ENCODE data around the gene KIF5C. TPM values are rescaled to one million over a fixed set of nuclear protein-coding genes. Genes with fewer than 3 reads are reported as not detected.
A peak's percentile ranks its signal among the peaks of the same experiment; 100 is the strongest.

Gene KIF5C
- total RNA-seq, 1 donor from 2014 or later = 38.9 TPM

GRCh38 chr2:149002891-149003740, 128.1 kb downstream of the KIF5C start:
- TF ChIP-seq CTCF (conservative IDR thresholded peaks at IDR 0.05) = no peak
- no peaks in the 10 kb centered on the region for H3K27me3 Mint-ChIP-seq
- DNase-seq (ENCODE audit: extremely low spot score, unreplicated experiment) = no peak
- H3K27ac Mint-ChIP-seq = peak overlapping the region; percentile 3
- peaks cover 39% of the 10 kb centered on the region for H3K4me1 Mint-ChIP-seq (ENCODE audit: unreplicated experiment)
- H3K9me3 Mint-ChIP-seq = no peaks in the 10 kb centered on the region
- peaks cover 34% of the 10 kb centered on the region for H3K36me3 Mint-ChIP-seq
- H3K4me3 Mint-ChIP-seq = no peak overlapping the region

- DNase-seq (ENCODE audit: extremely low spot score, unreplicated experiment) = no peak
- Mint-ChIP-seq H3K4me1 (ENCODE audit: unreplicated experiment) (peaks cover 29% of the 10 kb centered on the region), H3K27me3 (no peaks in the 10 kb centered on the region), H3K4me3 (no peak overlapping the region), H3K36me3 (peaks cover 39% of the 10 kb centered on the region), H3K9me3 (no peaks in the 10 kb centered on the region), H3K27ac (peak overlapping the region; percentile 51)
- TF ChIP-seq CTCF (conservative IDR thresholded peaks at IDR 0.05) = no peak
These were observed 129.8 kb downstream of the KIF5C start for GRCh38 chr2:149004836-149005235.

GRCh38 chr2:149005471-149006077, 130.5 kb downstream of the KIF5C start:
- Mint-ChIP-seq H3K27ac (peak overlapping the region; percentile 55), H3K4me3 (peak overlapping the region; percentile 12), H3K9me3 (no peaks in the 10 kb centered on the region), H3K36me3 (peaks cover 39% of the 10 kb centered on the region), H3K27me3 (no peaks in the 10 kb centered on the region), H3K4me1 (ENCODE audit: unreplicated experiment) (peaks cover 29% of the 10 kb centered on the region)
- DNase-seq (ENCODE audit: extremely low spot score, unreplicated experiment) = no peak
- TF ChIP-seq CTCF (conservative IDR thresholded peaks at IDR 0.05) = no peak

GRCh38 chr2:149006883-149007543, 132.0 kb downstream of the KIF5C start:
- H3K9me3 Mint-ChIP-seq = no peaks in the 10 kb centered on the region

GRCh38 chr2:149008381-149008780, 133.4 kb downstream of the KIF5C start:
- H3K9me3 Mint-ChIP-seq = no peaks in the 10 kb centered on the region
- DNase-seq (ENCODE audit: extremely low spot score, unreplicated experiment) = no peak
- H3K4me3 Mint-ChIP-seq = no peak overlapping the region
- no peak overlapping the region for H3K27ac Mint-ChIP-seq
- H3K36me3 Mint-ChIP-seq = peaks cover 33% of the 10 kb centered on the region
- no peak for TF ChIP-seq CTCF (conservative IDR thresholded peaks at IDR 0.05)
- peaks cover 28% of the 10 kb centered on the region for H3K4me1 Mint-ChIP-seq (ENCODE audit: unreplicated experiment)
- no peaks in the 10 kb centered on the region for H3K27me3 Mint-ChIP-seq

More at GRCh38 chr2:149006883-149007543, 132.0 kb downstream of the KIF5C start:
- no peak for TF ChIP-seq CTCF (conservative IDR thresholded peaks at IDR 0.05)
- peaks cover 29% of the 10 kb centered on the region for H3K4me1 Mint-ChIP-seq (ENCODE audit: unreplicated experiment)
- H3K4me3 Mint-ChIP-seq = no peak overlapping the region
- H3K27ac Mint-ChIP-seq = no peak overlapping the region
- no peaks in the 10 kb centered on the region for H3K27me3 Mint-ChIP-seq
- peaks cover 38% of the 10 kb centered on the region for H3K36me3 Mint-ChIP-seq
- no peak for DNase-seq (ENCODE audit: extremely low spot score, unreplicated experiment)
